Motor neuron (in vitro differentiated cells): ENCODE measurements around the gene TSHZ2. TPM values are rescaled to one million over a fixed set of nuclear protein-coding genes. Genes with fewer than 3 reads are reported as not detected.

ENCODE experiments used
- ATAC-seq, 8 experiments: fragments of 200-7000 bp; cut with Tn5 transposase; replicated peaks in 6 of 8; 2 replicates each; pipeline ENCODE4 v1.8.0; 2021; ENCODE audit warnings: mild to moderate bottlenecking in 8 of 8, moderate library complexity in 8 of 8
- H3K27ac ChIP-seq, 2 donors: fragments of 250-450 bp; sonication (Bioruptor Pico); 2 replicates each; pipeline ENCODE4 v1.9.0; 2021; ENCODE audit warnings: antibody characterized with exemption in 2 of 2, mild to moderate bottlenecking in 2 of 2, moderate library complexity in 1 of 2
- H3K4me1 ChIP-seq, 2 donors: fragments of 250-450 bp; sonication (Bioruptor Pico); replicated peaks in 1 of 2; 2 replicates each; pipeline ENCODE4 v1.6.1; 2021; ENCODE audit warnings: antibody characterized with exemption in 2 of 2, mild to moderate bottlenecking in 2 of 2, moderate library complexity in 1 of 2
- H3K4me3 ChIP-seq, 5 donors: fragments of 250-450 bp; sonication (Bioruptor Pico); 2 replicates each; pipeline ENCODE4 v1.9.0; 2021; ENCODE audit warnings: antibody characterized with exemption in 5 of 5, mild to moderate bottlenecking in 5 of 5, moderate library complexity in 4 of 5
- WGBS, 10 experiments: fragments of 450-650 bp; shearing (Covaris generic); methylation state at CpG; one replicate each; pipeline ENCODE4 v1.0.0; 2022; 5-methylcytosine and 5-hydroxymethylcytosine counted together
- in situ Hi-C, 9 experiments: fragments of 400-800 bp; cut with MboI; loops; one replicate each; pipeline ENCODE4 v1.15.0; 2021; ENCODE audit warnings: low sequenced_read_pairs in 9 of 9, low pct_unique_long_range_greater_than_20kb in 2 of 9; ENCODE audit not compliant: unreplicated experiment in 9 of 9
- total RNA-seq, 8 experiments: library from RNA; unstranded; fragments of 300-600 nt; gene quantifications; 2 replicates each; pipeline versions ENCODE4 v1.2.3 to v1.2.4, GENCODE V29; 2022

Gene TSHZ2
- total RNA-seq, 8 experiments from 2014 or later: 11.4 to 125 (median 47.7) TPM

GRCh38 chr20:53439046-53439445 lies 466.9 kb downstream of the TSHZ2 start:
- WGBS, 10 experiments: 67 to 100% (median 94%) methylated on average over 1 of the region's 1 CpG; no CpG with 5 or more reads in 4 of the 10 experiments
- no peak overlapping the region for H3K27ac ChIP-seq
- peaks cover 28 to 38% of the 10 kb centered on the region in 2 donors for H3K4me1 ChIP-seq
- in situ Hi-C loops: no loop called here
- ATAC-seq: no peak
- H3K4me3 ChIP-seq: no peak overlapping the region

- no peak for ATAC-seq
- in situ Hi-C loops: no loop called here
- Histone ChIP-seq H3K4me3 (no peak overlapping the region), H3K4me1 (peaks cover 29 to 44% of the 10 kb centered on the region in 2 donors), H3K27ac (no peak overlapping the region)
- 17 to 93% (median 76%) methylated on average over 2 of the region's 2 CpGs; no CpG with 5 or more reads in 2 of the 10 experiments for WGBS, 10 experiments
These were observed 467.5 kb downstream of the TSHZ2 start for GRCh38 chr20:53439616-53440015.

- ATAC-seq: peak in 6 of 8 experiments; percentile 24 to 92 (median 88)
- H3K4me1 ChIP-seq: peaks cover 41 to 51% of the 10 kb centered on the region in 2 donors
- WGBS, 10 experiments: 0 to 90% (median 10%) methylated on average over 1 to 4 of the region's 9 CpGs; no CpG with 5 or more reads in 2 of the 10 experiments
- no peak overlapping the region for H3K4me3 ChIP-seq
- peak overlapping the region; percentile 70 to 75 for H3K27ac ChIP-seq
- in situ Hi-C loops: no loop called here
These were observed 472.4 kb downstream of the TSHZ2 start for GRCh38 chr20:53444401-53445149.

GRCh38 chr20:53445321-53445731 lies 473.2 kb downstream of the TSHZ2 start:
- in situ Hi-C loops: no loop called here
- H3K4me3 ChIP-seq: no peak overlapping the region
- 53 to 92% (median 70%) methylated on average over 1 to 6 of the region's 6 CpGs for WGBS, 10 experiments
- peak overlapping the region; percentile 4 to 27 for H3K27ac ChIP-seq
- no peak for ATAC-seq
- peaks cover 38 to 44% of the 10 kb centered on the region in 2 donors for H3K4me1 ChIP-seq

GRCh38 chr20:53445932-53446331 lies 473.8 kb downstream of the TSHZ2 start:
- 67 to 100% (median 79%) methylated on average over 1 to 3 of the region's 7 CpGs; no CpG with 5 or more reads in 4 of the 10 experiments for whole genome bisulfite sequencing, 10 experiments
- in situ Hi-C loops: no loop called here

GRCh38 chr20:53447316-53447715 lies 475.2 kb downstream of the TSHZ2 start:
- WGBS, 10 experiments: 73 to 100% (median 100%) methylated on average over 1 to 3 of the region's 3 CpGs
- H3K27ac ChIP-seq: no peak overlapping the region
- H3K4me1 ChIP-seq: peaks cover 33 to 35% of the 10 kb centered on the region in 2 donors
- in situ Hi-C loops: no loop called here
- H3K4me3 ChIP-seq: no peak overlapping the region
- no peak for ATAC-seq

More at GRCh38 chr20:53445932-53446331, 473.8 kb downstream of the TSHZ2 start:
- no peak overlapping the region for H3K27ac ChIP-seq
- no peak overlapping the region for H3K4me3 ChIP-seq
- H3K4me1 ChIP-seq: peaks cover 38 to 42% of the 10 kb centered on the region in 2 donors
- ATAC-seq: no peak

- in situ Hi-C loops: no loop called here
- Histone ChIP-seq H3K27ac (no peak overlapping the region), H3K4me3 (no peak overlapping the region), H3K4me1 (peaks cover 24 to 26% of the 10 kb centered on the region in 2 donors)
- no peak for ATAC-seq
- WGBS, 10 experiments: 14 to 100% (median 84%) methylated on average over 1 of the region's 1 CpG; no CpG with 5 or more reads in 4 of the 10 experiments
These were observed 476.3 kb downstream of the TSHZ2 start for GRCh38 chr20:53448426-53448825.

- no peak overlapping the region for H3K4me3 ChIP-seq
- peaks cover 20 to 24% of the 10 kb centered on the region in 2 donors for H3K4me1 ChIP-seq
- no peak for ATAC-seq
- in situ Hi-C loops: no loop called here
- H3K27ac ChIP-seq: no peak overlapping the region
These were observed 476.7 kb downstream of the TSHZ2 start for GRCh38 chr20:53448875-53449274.

GRCh38 chr20:53453076-53453475 lies 480.9 kb downstream of the TSHZ2 start:
- no peak overlapping the region for H3K27ac ChIP-seq
- 56 to 100% (median 83%) methylated on average over 1 to 4 of the region's 4 CpGs for WGBS, 10 experiments
- in situ Hi-C loops: no loop called here
- no peak overlapping the region for H3K4me3 ChIP-seq
- ATAC-seq: peak in 1 of 8 experiments; percentile 63
- H3K4me1 ChIP-seq: peaks cover 0 to 4% of the 10 kb centered on the region in 2 donors

- 17 to 94% (median 87%) methylated on average over 1 to 5 of the region's 6 CpGs; no CpG with 5 or more reads in 3 of the 10 experiments for WGBS, 10 experiments
- in situ Hi-C loops: no loop called here
- ATAC-seq: no peak
These were observed 482.6 kb downstream of the TSHZ2 start for GRCh38 chr20:53454675-53455276.

GRCh38 chr20:53463101-53463972 lies 491.2 kb downstream of the TSHZ2 start:
- 91 to 100% (median 97%) methylated on average over 1 to 4 of the region's 6 CpGs; no CpG with 5 or more reads in 6 of the 10 experiments for WGBS, 10 experiments
- no peak for ATAC-seq
- Histone ChIP-seq H3K4me1 (peaks cover 0 to 5% of the 10 kb centered on the region in 2 donors), H3K4me3 (no peak overlapping the region), H3K27ac (no peak overlapping the region)
- in situ Hi-C loops: no loop called here

More at GRCh38 chr20:53454675-53455276, 482.6 kb downstream of the TSHZ2 start:
- Histone ChIP-seq H3K4me1 (peaks cover 0 to 4% of the 10 kb centered on the region in 2 donors), H3K4me3 (no peak overlapping the region), H3K27ac (no peak overlapping the region)

- WGBS, 10 experiments: 39 to 98% (median 74%) methylated on average over 2 to 4 of the region's 4 CpGs
- in situ Hi-C loops: no loop called here
- ATAC-seq: no peak
These were observed 494.1 kb downstream of the TSHZ2 start for GRCh38 chr20:53466279-53466678.

GRCh38 chr20:53468587-53468986 lies 496.4 kb downstream of the TSHZ2 start:
- Histone ChIP-seq H3K4me3 (no peak overlapping the region), H3K27ac (no peak overlapping the region), H3K4me1 (peaks cover 0 to 5% of the 10 kb centered on the region in 2 donors)
- 39 to 100% (median 76%) methylated on average over 1 to 5 of the region's 5 CpGs; no CpG with 5 or more reads in 1 of the 10 experiments for WGBS, 10 experiments
- ATAC-seq: no peak
- in situ Hi-C loops: no loop called here

More at GRCh38 chr20:53466279-53466678, 494.1 kb downstream of the TSHZ2 start:
- no peak overlapping the region for H3K27ac ChIP-seq
- peaks cover 0 to 5% of the 10 kb centered on the region in 2 donors for H3K4me1 ChIP-seq
- no peak overlapping the region for H3K4me3 ChIP-seq
